RWPE1 (cell line): Measurements from ENCODE around the gene KRTAP4-4.
"Not testable (repeated sequence)": the region's sequence is repeated elsewhere in the genome, so short reads cannot be mapped to it uniquely, and the experiment has no call there.

Experiments used
- CTCF ChIA-PET: fragments of 350-600 bp; sonication (Branson Sonifier 250); formaldehyde crosslinking; extraction: SDS; loops from one replicate; lab custom pipeline; 2021; lab: Yijun Ruan, JAX
- POLR2A ChIA-PET: fragments of 400-600 bp; formaldehyde crosslinking; extraction: SDS; loops from one replicate; lab custom pipeline; 2020; ENCODE audit warnings: antibody characterized with exemption; ENCODE audit not compliant: low non-redundant PET; lab: Yijun Ruan, JAX
- DNase-seq: peaks from one replicate; pipeline ENCODE4 v3.0.0; 2012; ENCODE audit warnings: low spot score
- H3K27ac ChIP-seq: fragments of 450-650 bp; 2 replicates; pipeline ENCODE4 v1.5.1; 2017
- CTCF ChIP-seq: fragments of 450-650 bp; conservative IDR thresholded peaks from 2 replicates; pipeline ENCODE4 v1.5.1; 2017; ENCODE audit warnings: low read depth, mild to moderate bottlenecking

Gene KRTAP4-4

GRCh38 chr17:41160648-41161047 lies at the start of gene KRTAP4-4:
KRTAP4-4 (minus strand) TSS chr17:41160748; CDS start chr17:41160691, 57 bp downstream.
- no peak for TF ChIP-seq CTCF
- no peak within 1 kb of the TSS for H3K27ac ChIP-seq
- ChIA-PET CTCF (no interaction called here), POLR2A (no interaction called here)
- no peak for DNase-seq

GRCh38 chr17:41199421-41200078 lies 39.0 kb upstream of the KRTAP4-4 start:
- no peak overlapping the region for H3K27ac ChIP-seq
- ChIA-PET POLR2A (no interaction called here), CTCF (no interaction called here)
- no peak for DNase-seq
- no peak for TF ChIP-seq CTCF

- no peak for TF ChIP-seq CTCF
- ChIA-PET POLR2A (no interaction called here), CTCF (no interaction called here)
- H3K27ac ChIP-seq, result no peak overlapping the region
- DNase-seq, result no peak
Observed at GRCh38 chr17:41196068-41196467, 35.5 kb upstream of the KRTAP4-4 start.

GRCh38 chr17:41190328-41190727 lies 29.8 kb upstream of the KRTAP4-4 start:
- no peak for TF ChIP-seq CTCF
- CTCF ChIA-PET, result interaction anchor here (0.7 kb wide), 1 partner anchor 305 kb away, joined by 5 read pairs; no protein-coding TSS in a partner anchor
- POLR2A ChIA-PET, result no interaction called here
- no peak overlapping the region for H3K27ac ChIP-seq
- DNase-seq, result no peak

GRCh38 chr17:41189837-41190318 lies 29.3 kb upstream of the KRTAP4-4 start, which contains the start of gene KRTAP9-1:
KRTAP9-1 (plus strand) TSS chr17:41189887; CDS start chr17:41189887, 0 bp downstream.
- H3K27ac ChIP-seq, POLR2A ChIA-PET, DNase-seq: not testable (repeated sequence)
- CTCF ChIA-PET, result interaction anchor here (0.7 kb wide), 1 partner anchor 306 kb away, joined by 5 read pairs; no protein-coding TSS in a partner anchor

- ChIA-PET CTCF (no interaction called here), POLR2A (no interaction called here)
Observed at GRCh38 chr17:41186872-41187271, 26.3 kb upstream of the KRTAP4-4 start.

More at GRCh38 chr17:41186872-41187271, 26.3 kb upstream of the KRTAP4-4 start:
- H3K27ac ChIP-seq, result no peak overlapping the region
- no peak for TF ChIP-seq CTCF
- DNase-seq, result no peak
